Measurements from ENCODE around the gene ABCC1.

DNA sequence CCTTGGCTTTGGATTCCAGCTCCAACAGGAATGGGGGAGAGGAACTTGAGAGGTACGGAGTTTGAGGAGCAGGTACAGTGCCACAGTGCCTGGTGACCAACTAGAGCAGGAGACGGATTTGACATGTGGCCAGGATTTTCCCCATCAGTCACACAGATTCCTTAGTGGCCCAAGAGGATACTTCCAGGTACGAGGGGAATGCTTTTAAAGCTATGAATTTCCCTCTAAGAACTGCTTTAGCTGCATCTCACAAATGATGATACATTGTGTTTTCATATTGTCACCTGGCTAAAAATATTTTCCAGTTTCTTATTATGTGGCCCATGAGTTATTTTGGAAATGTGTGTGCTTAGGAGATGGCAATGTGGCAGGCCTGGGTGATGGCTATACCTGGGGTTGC, 175.6 kb downstream of the ABCC1 start:
- TF ChIP-seq CTCF (IDR thresholded peaks at IDR 0.05) (no peak), POLR2A (IDR thresholded peaks at IDR 0.05) (no peak)

Measured in Peyer's patch (tissue), 4 donors.